Calu3 (cell line): ENCODE measurements around the gene TSPAN5. TPM values are rescaled to one million over a fixed set of nuclear protein-coding genes. Genes with fewer than 3 reads are reported as not detected.

Source experiments
- BruUV-seq: library from RNA; stranded (reverse); fragments of 400-500 nt; replicated peaks from 2 replicates; lab custom pipeline; 2021; lab: Mats Ljungman, UMichigan
- CTCF ChIA-PET: fragments of 300-600 bp; sonication (Branson Sonifier 250); formaldehyde crosslinking; loops from one replicate; lab custom pipeline; 2022; ENCODE audit warnings: antibody characterized with exemption; lab: Charles Lee
- DNase-seq: peaks from one replicate; pipeline ENCODE4 v3.0.0; 2022
- H3K27ac Mint-ChIP-seq: one replicate; pipeline ENCODE4 v1.8.0; 2022; ENCODE audit warnings: mixed read lengths; ENCODE audit not compliant: unreplicated experiment
- H3K27me3 Mint-ChIP-seq: one replicate; pipeline ENCODE4 v1.8.0; 2022; ENCODE audit warnings: mixed read lengths; ENCODE audit not compliant: unreplicated experiment
- H3K36me3 Mint-ChIP-seq: one replicate; pipeline ENCODE4 v1.8.0; 2022; ENCODE audit warnings: mild to moderate bottlenecking, moderate library complexity, mixed read lengths; ENCODE audit not compliant: insufficient read depth, unreplicated experiment
- H3K4me1 Mint-ChIP-seq: one replicate; pipeline ENCODE4 v1.8.0; 2022; ENCODE audit warnings: mild to moderate bottlenecking, low read depth, mixed read lengths; ENCODE audit not compliant: unreplicated experiment
- H3K4me3 Mint-ChIP-seq: one replicate; pipeline ENCODE4 v1.8.0; 2022; ENCODE audit warnings: mild to moderate bottlenecking, low read depth, moderate library complexity, mixed read lengths; ENCODE audit not compliant: unreplicated experiment
- H3K9me3 Mint-ChIP-seq: one replicate; pipeline ENCODE4 v1.8.0; 2022; ENCODE audit warnings: low read depth, mixed read lengths; ENCODE audit not compliant: unreplicated experiment
- CTCF ChIP-seq: fragments of 200-600 bp; IDR thresholded peaks from one replicate; pipeline ENCODE4 v1.8.0; 2022; ENCODE audit warnings: antibody characterized with exemption; ENCODE audit not compliant: unreplicated experiment
- intact Hi-C: fragments of 100-400 bp; cut with micrococcal nuclease; formaldehyde crosslinking; loops from one replicate; pipeline ENCODE4 v1.10.0; 2022; ENCODE audit not compliant: unreplicated experiment
- total RNA-seq: library from RNA; stranded (reverse); gene quantifications from 2 replicates; pipeline ENCODE4 v1.2.3, GENCODE V29; 2022

Gene TSPAN5
- total RNA-seq, 1 experiment from 2014 or later = 4.8 TPM

- no peak for DNase-seq
These were observed 738 bp upstream of the TSPAN5 start for GRCh38 chr4:98659106-98659592.

GRCh38 chr4:98657531-98658286 lies 702 bp downstream of the TSPAN5 start:
- Mint-ChIP-seq H3K4me1 (peaks cover 71% of the 10 kb centered on the region), H3K4me3 (peak overlapping the region; percentile 86), H3K36me3 (peaks cover 19% of the 10 kb centered on the region), H3K9me3 (no peaks in the 10 kb centered on the region), H3K27ac (peak overlapping the region; percentile 57), H3K27me3 (peaks cover 10% of the 10 kb centered on the region)
- BruUV-seq = no TSS peak
- intact Hi-C loops = loop anchor here (10.0 kb wide), 1 partner anchor 277 kb away; no protein-coding TSS in a partner anchor
- no peak for DNase-seq
- CTCF ChIA-PET = interaction anchor here (0.6 kb wide), 1 partner anchor 51 kb away, joined by 4 read pairs; no protein-coding TSS in a partner anchor
- no peak for TF ChIP-seq CTCF

More at GRCh38 chr4:98659106-98659592, 738 bp upstream of the TSPAN5 start:
- no peak overlapping the region for H3K27ac Mint-ChIP-seq
- CTCF ChIA-PET = no interaction called here
- H3K4me3 Mint-ChIP-seq = peak overlapping the region; percentile 86
- no TSS peak for BruUV-seq
- no peak for TF ChIP-seq CTCF
- intact Hi-C loops = loop anchor here (10.0 kb wide), 1 partner anchor 276 kb away; no protein-coding TSS in a partner anchor
- H3K36me3 Mint-ChIP-seq = peaks cover 26% of the 10 kb centered on the region
- peaks cover 10% of the 10 kb centered on the region for H3K27me3 Mint-ChIP-seq
- peaks cover 75% of the 10 kb centered on the region for H3K4me1 Mint-ChIP-seq
- H3K9me3 Mint-ChIP-seq = no peaks in the 10 kb centered on the region

GRCh38 chr4:98656886-98657285 lies 1.5 kb downstream of the TSPAN5 start:
- Mint-ChIP-seq H3K27ac (no peak overlapping the region), H3K27me3 (peaks cover 10% of the 10 kb centered on the region), H3K4me3 (peak overlapping the region; percentile 86), H3K9me3 (no peaks in the 10 kb centered on the region), H3K4me1 (peaks cover 66% of the 10 kb centered on the region), H3K36me3 (peaks cover 17% of the 10 kb centered on the region)
- CTCF ChIA-PET = no interaction called here
- BruUV-seq = no TSS peak
- TF ChIP-seq CTCF = no peak
- DNase-seq = no peak
- intact Hi-C loops = loop anchor here (10.0 kb wide), 1 partner anchor 278 kb away; no protein-coding TSS in a partner anchor

- peaks cover 61% of the 10 kb centered on the region for H3K4me1 Mint-ChIP-seq
- CTCF ChIA-PET = no interaction called here
- no peak overlapping the region for H3K27ac Mint-ChIP-seq
- H3K9me3 Mint-ChIP-seq = no peaks in the 10 kb centered on the region
- intact Hi-C loops = loop anchor here (10.0 kb wide), 1 partner anchor 278 kb away; no protein-coding TSS in a partner anchor
- peaks cover 10% of the 10 kb centered on the region for H3K27me3 Mint-ChIP-seq
- TSS peak; percentile 31 for BruUV-seq
- DNase-seq = no peak
- TF ChIP-seq CTCF = no peak
- peak overlapping the region; percentile 86 for H3K4me3 Mint-ChIP-seq
- H3K36me3 Mint-ChIP-seq = peaks cover 17% of the 10 kb centered on the region
These were observed 2.0 kb downstream of the TSPAN5 start for GRCh38 chr4:98656443-98656842.
